GM21367 (cell line): ENCODE data around the gene SRPX.

Experiments
- ATAC-seq: cut with Tn5 transposase; IDR thresholded peaks from one replicate; pipeline ENCODE4 v1.9.1; 2021; ENCODE audit not compliant: unreplicated experiment

SRPX gene

GRCh38 chrX:38142610-38143009 lies 78.1 kb downstream of the SRPX start:
- ATAC-seq: no peak

- no peak for ATAC-seq
Measured at GRCh38 chrX:38138900-38139299, 81.8 kb downstream of the SRPX start.

GRCh38 chrX:38138157-38138891 lies 82.3 kb downstream of the SRPX start:
- ATAC-seq: no peak

- ATAC-seq: no peak
Measured at GRCh38 chrX:38129366-38129765, 91.3 kb downstream of the SRPX start.

GRCh38 chrX:38127961-38128360 lies 92.7 kb downstream of the SRPX start:
- no peak for ATAC-seq

- no peak for ATAC-seq
Measured at GRCh38 chrX:38126179-38126578, 94.5 kb downstream of the SRPX start.

GRCh38 chrX:38124000-38124399 lies 96.7 kb downstream of the SRPX start:
- ATAC-seq: no peak

GRCh38 chrX:38117485-38117884 lies 103.2 kb downstream of the SRPX start:
- no peak for ATAC-seq

- no peak for ATAC-seq
Measured at GRCh38 chrX:38116706-38117105, 104.0 kb downstream of the SRPX start.

- ATAC-seq: peak; percentile 60
Measured at GRCh38 chrX:38112566-38112965, 108.1 kb downstream of the SRPX start.

GRCh38 chrX:38111196-38111595 lies 109.5 kb downstream of the SRPX start:
- ATAC-seq: no peak

- ATAC-seq: no peak
Measured at GRCh38 chrX:38110231-38110630, 110.4 kb downstream of the SRPX start.

- ATAC-seq: no peak
Measured at GRCh38 chrX:38109042-38109898, 111.4 kb downstream of the SRPX start.

GRCh38 chrX:38108364-38108763 lies 112.3 kb downstream of the SRPX start:
- no peak for ATAC-seq

- ATAC-seq: no peak
Measured at GRCh38 chrX:38106991-38107655, 113.5 kb downstream of the SRPX start.

GRCh38 chrX:38105216-38105725 lies 115.4 kb downstream of the SRPX start:
- no peak for ATAC-seq

GRCh38 chrX:38103857-38104812 lies 116.5 kb downstream of the SRPX start:
- ATAC-seq: peak; percentile 81

- ATAC-seq: no peak
Measured at GRCh38 chrX:38102875-38103274, 117.8 kb downstream of the SRPX start.

GRCh38 chrX:38102240-38102639 lies 118.4 kb downstream of the SRPX start:
- no peak for ATAC-seq

GRCh38 chrX:38099688-38100087 lies 121.0 kb downstream of the SRPX start:
- no peak for ATAC-seq
